Stimulated activated CD8-positive, alpha-beta memory T cell treated with anti-CD3 and anti-CD28 coated beads, Interleukin-15, amount 100 ng/mL, for 4 hours (primary cell): ENCODE data around the gene CNKSR1.

ENCODE experiments used
- DNase-seq, 2 donors: peaks; one replicate each; pipeline ENCODE4 v3.0.0-alpha.2; 2020; ENCODE audit warnings: low read depth in 2 of 2

The CNKSR1 gene

GRCh38 chr1:26160527-26161414, 16.5 kb upstream of the CNKSR1 start:
- DNase-seq, result no peak

DNA sequence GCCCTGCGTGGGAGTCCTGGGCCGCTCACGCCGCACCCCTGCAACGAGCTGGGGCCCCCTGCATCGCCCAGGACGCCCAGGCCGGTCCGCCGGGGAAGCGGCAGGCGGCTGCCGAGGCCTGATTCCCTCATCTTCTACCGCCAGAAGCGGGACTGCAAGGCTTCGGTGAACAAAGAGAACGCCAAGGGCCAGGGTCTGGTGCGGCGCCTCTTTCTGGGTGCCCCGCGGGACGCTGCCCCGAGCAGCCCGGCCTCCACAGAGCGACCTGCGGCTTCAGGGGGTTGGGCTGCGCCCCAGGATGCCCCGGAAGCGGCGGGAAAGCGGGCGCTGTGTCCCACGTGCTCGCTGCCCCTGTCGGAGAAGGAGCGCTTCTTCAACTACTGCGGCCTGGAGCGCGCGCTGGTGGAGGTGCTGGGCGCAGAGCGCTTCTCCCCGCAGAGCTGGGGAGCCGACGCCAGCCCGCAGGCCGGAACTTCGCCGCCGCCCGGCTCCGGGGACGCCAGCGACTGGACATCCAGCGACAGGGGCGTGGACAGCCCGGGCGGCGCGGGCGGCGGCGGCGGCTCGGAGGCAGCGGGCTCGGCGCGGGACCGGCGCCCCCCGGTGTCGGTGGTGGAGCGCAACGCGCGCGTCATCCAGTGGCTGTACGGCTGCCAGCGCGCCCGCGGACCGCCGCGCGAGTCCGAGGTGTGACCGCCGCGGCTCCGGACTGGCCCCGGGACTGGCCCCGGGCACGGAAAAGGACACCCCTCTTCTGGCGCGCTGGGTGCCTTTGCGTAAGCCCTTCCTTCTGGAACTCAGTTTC, 15.7 kb upstream of the CNKSR1 start:
- DNase-seq, result no peak

DNA sequence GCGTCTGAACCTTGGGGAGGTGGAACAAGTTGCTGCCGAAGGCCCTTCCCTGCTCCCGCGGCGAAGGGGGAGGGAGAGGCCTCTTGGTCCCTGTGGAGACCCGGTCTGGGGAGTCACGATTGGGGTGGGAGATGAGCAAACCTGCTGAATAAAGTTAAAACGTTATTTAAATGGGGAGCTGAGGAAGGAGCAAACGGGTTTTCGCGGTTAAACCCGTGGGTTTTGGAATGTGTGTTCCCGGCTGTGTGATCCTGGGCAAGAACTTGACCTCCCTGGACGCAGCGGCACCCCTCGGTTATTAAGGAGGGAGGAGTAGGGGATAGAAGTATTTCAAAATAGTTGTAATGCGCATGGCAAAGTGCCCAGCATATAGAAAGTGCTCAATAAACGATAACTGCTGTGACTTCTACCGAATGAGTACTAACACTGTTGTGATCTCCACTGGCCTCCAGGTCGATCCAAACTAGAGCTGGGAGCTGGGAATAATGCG, 15.0 kb upstream of the CNKSR1 start:
- no peak for DNase-seq

GRCh38 chr1:26163684-26164035, 13.6 kb upstream of the CNKSR1 start:
- DNase-seq, result no peak

- peak in 1 of 2 donors; percentile 22 for DNase-seq
Observed at GRCh38 chr1:26164036-26164860, 13.0 kb upstream of the CNKSR1 start.

- no peak for DNase-seq
Observed at GRCh38 chr1:26164861-26165842, 12.1 kb upstream of the CNKSR1 start.

GRCh38 chr1:26166719-26167281, 10.5 kb upstream of the CNKSR1 start:
- DNase-seq, result no peak

GRCh38 chr1:26168410-26169197, 8.7 kb upstream of the CNKSR1 start, which contains the start of gene C1orf232:
Gene C1orf232 (minus strand): TSS chr1:26168963. CDS start chr1:26168499, 464 bp downstream.
- DNase-seq, result no peak

DNA sequence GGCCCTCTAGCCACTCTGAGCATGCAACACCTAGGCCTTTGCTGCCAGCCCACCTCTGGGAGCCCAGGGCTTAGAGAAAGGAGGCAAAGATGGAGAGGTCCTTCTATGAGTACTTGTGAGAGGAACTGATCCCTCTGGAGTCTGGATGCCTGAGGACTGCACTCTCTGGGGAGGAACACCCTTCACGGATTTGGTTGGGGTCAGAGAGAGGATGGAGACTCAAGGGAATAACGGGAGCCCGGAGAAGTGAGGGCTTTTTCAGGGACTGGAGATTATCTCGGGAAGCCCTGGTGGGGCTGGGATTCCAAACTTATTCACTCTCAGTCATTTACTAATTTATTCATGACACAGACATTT, 8.1 kb upstream of the CNKSR1 start:
- no peak for DNase-seq

- peak; percentile 76 for DNase-seq
Observed at GRCh38 chr1:26169669-26170471, 7.4 kb upstream of the CNKSR1 start, which contains the start of gene ZNF593. Gene ZNF593 (plus strand): TSS chr1:26169908. CDS start chr1:26169984, 76 bp downstream.

DNA sequence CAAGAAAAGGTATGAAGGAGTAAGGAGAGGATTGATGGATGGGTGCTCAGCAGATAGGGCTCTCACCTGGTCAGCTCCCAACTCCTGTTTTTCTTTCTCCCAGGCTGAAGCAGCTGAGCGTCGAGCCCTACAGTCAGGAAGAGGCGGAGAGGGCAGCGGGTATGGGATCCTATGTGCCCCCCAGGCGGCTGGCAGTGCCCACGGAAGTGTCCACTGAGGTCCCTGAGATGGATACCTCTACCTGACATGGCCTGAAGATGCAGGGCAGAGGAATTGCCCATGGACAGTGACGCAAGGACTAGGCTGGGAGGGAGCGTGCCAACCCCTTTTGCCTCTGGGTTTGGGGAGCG, 6.8 kb upstream of the CNKSR1 start:
- no peak for DNase-seq

- DNase-seq, result no peak
Observed at GRCh38 chr1:26171084-26172072, 5.9 kb upstream of the CNKSR1 start, which contains the start of gene ZNF593OS. Gene ZNF593OS (minus strand): TSS chr1:26171832. CDS start chr1:26171661, 171 bp downstream.

- no peak for DNase-seq
Observed at GRCh38 chr1:26175346-26175745, 1.9 kb upstream of the CNKSR1 start.

DNA sequence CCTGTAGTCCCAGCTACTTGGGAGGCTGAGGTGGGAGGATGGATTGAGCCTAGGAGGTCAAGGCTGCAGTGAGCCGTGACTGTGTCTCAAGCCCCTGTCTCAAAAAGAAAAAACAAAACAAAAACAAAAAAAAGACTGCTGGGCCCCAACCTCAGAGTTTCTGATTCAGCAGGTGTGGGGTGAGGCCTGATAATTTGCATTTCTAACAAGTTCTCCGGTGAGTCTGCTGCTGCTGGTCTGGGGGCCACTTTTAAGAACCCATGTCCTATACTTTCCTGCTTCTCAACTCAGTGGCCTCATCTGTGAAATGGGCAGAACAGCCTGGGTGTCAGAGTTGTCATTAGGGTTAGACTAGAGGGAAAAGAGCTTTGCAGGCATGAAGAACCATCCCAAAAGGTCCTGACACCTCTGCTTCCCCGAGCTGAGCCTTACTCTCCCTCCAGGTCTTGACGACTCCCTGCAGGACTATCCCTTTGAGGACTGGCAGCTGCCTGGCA, 2.8 kb downstream of the CNKSR1 start:
- no peak for DNase-seq

- DNase-seq, result no peak
Observed at GRCh38 chr1:26181586-26182382, 4.5 kb downstream of the CNKSR1 start.

- no peak for DNase-seq
Observed at GRCh38 chr1:26182383-26182696, 5.0 kb downstream of the CNKSR1 start.
